Right renal pelvis (tissue), 4 donors: Measurements from ENCODE around the gene TRIM60. TPM values are rescaled to one million over a fixed set of nuclear protein-coding genes. Genes with fewer than 3 reads are reported as not detected.
"Not testable (repeated sequence)": the region's sequence is repeated elsewhere in the genome, so short reads cannot be mapped to it uniquely, and the experiment has no call there.

Experiments used
- DNase-seq, 4 donors: peaks; one replicate each; pipeline ENCODE4 v3.0.0-alpha.2; 2013; ENCODE audit warnings: low read depth in 4 of 4, low spot score in 3 of 4, missing footprints in 1 of 4
- polyA plus RNA-seq, 4 donors: library from polyadenylated mRNA; unstranded; fragments of 120-200 nt; gene quantifications; one replicate each; pipeline ENCODE4 v1.2.1, GENCODE V29; 2013; ENCODE audit not compliant: insufficient read length in 4 of 4

TRIM60 gene
- under 1 TPM in 1 of 4 donors, not detected in 3; 0.06 TPM for polyA plus RNA-seq

DNA sequence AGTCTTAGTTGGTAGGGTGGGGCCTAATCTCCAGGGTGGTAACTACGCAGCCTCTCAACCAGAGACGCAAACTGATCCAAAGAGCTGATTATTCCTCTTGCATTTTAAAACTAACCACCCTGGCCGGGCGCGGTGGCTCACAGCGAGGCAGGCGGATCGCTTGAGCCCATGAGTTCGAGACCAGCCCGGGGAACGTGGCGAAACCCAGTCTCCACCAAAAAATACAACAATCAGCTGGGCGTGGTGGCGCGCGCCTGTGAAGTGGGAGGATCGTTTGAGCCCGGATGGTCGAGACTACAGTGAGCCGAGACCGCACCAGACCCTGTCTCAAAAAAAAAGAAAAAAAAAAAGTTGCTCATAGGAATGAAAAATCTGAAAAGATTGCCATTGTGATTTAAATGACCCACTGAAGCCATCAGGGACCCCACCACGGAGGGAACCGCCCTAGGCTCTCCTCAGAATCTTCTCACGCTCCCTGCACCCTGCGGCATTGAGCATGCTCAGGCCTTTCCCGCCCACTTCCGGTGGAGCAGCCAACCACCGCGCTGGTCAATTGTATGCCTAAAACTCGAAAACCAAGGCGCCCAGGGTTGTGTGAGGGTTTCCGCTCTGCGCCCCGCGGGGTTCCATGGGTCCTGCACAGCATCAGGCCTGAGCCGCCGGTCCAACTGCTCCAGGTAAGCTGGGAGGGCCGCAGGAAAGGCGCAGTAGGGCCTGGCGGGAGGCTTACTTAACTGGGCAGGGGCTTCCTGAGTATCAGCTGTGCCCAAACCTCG is at the start of gene TRIM60:
Gene TRIM60, plus strand, starts transcription at position 564 of the 776 bp plus-strand sequence. CDS start 8,074 bp downstream, outside the sequence.
- no peak for DNase-seq

DNA sequence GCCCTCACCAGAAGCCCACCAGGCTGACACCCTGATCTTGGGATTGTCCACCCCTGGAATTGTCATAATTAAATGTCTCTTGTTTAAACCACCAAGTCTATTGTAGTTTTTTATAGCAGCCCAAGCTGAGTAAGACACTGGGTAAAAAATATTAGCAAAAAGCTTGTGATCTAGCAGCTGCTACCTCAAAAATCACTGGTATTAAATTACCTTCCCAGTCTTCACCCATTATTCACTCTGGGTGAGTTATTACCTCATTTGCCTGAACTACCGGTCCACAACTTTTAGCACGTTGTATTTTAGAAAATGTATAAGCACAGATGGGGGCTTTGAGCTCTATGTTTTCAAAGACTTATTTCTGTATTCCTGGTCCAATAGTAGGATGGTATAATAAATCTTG is 42.3 kb upstream of the TRIM60 start:
- DNase-seq, result no peak

DNA sequence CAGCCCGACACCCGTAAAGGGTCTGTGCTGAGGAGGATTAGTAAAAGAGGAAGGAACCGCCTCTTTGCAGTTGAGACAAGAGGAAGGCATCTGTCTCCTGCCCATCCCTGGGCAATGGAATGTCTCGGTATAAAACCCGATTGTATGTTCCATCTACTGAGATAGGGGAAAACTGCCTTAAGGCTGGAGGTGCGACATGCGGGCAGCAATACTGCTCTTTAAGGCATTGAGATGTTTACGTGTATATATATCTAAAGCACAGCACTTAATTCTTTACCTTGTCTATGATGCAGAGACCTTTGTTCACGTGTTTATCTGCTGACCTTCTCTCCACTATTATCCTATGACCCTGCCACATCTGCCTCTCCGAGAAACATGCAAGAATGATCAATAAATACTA is 41.0 kb upstream of the TRIM60 start:
- not testable (repeated sequence) for DNase-seq

DNA sequence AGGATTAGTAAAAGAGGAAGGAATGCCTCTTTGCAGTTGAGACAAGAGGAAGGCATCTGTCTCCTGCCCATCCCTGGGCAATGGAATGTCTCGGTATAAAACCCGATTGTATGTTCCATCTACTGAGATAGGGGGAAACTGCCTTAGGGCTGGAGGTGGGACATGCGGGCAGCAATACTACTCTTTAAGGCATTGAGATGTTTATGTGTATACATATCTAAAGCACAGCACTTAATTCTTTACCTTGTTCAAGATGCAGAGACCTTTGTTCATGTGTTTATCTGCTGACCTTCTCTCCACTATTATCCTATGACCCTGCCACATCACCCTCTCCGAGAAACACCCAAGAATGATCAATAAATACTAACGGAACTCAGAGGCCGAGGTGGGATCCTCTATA is 35.7 kb upstream of the TRIM60 start:
- not testable (repeated sequence) for DNase-seq

DNA sequence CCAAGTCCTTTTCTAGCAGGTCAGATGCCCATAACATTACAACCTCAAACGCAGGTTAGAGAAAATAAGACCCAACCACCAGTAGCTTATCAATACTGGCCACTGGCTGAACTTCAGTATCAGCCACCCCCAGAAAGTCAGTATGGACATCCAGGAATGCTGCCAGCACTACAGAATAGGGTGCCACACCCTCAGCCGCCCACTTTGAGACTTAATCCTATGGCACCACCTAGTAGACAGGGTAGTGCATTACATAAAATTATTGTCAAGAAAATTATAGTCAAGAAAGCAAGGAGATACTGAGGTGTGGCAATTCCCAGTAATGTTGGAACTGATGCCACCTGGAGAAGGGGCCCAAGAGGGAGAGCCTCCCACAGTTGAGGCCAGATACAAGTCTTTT is 34.5 kb upstream of the TRIM60 start:
- no peak for DNase-seq

DNA sequence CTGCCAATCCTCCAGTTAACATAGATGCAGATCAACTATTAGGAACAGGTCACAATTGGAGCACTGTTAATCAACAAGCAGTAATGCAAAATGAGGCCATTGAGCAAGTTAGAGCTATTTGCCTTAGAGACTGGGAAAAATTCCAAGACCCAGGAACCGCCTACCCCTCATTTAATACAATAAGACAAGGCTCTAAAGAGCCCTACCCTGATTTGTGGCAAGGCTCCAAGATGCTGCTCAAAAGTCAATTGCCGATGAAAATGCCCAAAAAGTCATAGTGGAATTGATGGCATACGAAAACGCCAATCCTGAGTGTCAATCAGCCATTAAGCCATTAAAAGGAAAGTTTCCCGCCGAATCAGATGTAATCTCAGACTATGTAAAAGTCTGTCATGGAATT is 33.9 kb upstream of the TRIM60 start:
- no peak for DNase-seq

DNA sequence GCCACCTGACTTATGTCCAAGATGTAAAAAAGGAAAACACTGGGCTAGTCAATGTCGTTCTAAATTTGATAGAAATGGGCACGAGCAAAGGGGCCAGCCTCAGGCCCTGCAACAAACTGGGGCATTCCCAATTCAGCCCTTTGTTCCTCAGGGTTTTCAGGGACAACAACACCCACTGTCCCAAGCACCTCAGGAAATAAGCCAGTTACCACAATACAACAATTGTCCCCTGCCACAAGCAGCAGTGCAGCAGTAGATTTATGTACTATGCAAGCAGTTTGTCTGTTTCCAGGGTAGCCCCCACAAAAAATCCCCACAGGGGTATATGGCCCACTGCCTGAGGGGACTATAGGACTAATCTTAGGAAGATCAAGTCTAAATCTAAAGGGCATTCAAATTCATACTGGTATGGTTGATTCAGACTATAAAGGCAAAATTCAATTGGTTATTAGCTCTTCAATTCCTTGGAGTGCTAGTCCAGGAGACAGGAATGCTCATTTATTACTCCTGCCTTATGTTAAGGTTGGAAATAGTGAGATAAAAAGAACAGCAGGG is 33.2 kb upstream of the TRIM60 start:
- not testable (repeated sequence) for DNase-seq

DNA sequence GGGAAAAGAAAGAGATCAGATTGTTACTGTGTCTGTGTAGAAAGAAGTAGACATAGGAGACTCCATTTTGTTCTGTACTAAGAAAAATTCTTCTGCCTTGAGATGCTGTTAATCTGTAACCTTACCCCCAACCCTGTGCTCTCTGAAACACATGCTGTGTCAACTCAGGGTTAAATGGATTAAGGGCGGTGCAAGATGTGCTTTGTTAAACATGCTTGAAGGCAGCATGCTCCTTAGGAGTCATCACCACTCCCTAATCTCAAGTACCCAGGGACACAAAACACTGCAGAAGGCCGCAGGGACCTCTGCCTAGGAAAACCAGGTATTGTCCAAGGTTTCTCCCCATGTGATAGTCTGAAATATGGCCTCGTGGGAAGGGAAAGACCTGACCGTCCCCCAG is 29.8 kb upstream of the TRIM60 start:
- DNase-seq, result not testable (repeated sequence)

DNA sequence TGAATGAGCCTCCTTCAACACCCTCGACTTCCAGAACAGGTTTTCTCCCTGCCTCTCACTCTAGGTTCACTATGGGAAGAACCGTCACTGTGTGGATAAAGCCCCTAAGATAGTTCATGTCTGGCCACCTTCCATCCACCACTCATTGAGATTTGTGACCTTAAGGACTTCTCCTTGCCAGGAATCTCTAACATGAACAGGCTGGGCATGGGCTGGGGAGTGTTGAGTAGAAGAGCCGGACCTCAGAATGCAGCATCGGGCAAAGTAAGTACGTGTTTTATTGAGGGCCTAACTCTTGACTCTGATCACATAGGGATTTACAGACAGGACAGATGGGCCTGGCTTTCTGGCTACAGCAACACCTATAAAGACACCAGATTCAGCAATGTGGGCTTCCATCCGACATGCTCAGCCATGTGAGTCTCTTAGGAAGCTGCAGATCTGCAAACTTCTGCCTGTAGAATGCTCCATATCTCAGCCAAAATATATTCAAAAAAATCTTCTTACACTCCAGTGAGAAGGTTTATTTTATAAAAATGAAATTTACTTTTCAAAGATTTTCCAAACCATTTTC is 26.4 kb upstream of the TRIM60 start:
- no peak for DNase-seq

DNA sequence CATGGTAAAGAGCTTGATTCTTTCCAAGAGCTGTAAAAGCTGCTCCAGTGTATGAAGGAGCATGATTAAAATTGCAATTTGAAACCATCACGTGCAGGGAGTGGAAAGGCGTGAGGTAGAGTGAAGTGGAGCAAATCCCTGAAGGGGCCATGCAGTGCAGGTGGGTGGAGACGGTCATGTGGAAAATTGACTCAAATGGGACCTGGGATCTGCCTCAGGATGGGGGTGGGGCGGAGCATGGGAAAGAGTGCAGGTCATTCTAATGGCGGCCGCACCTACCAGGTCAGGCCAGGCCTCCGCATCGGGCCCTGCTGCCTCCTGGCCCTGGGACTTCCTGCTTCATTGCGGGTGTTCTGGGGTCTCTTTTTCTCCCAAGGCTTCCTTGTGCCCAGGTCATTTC is 25.3 kb upstream of the TRIM60 start:
- DNase-seq, result peak in 3 of 4 donors; percentile 20 to 64 (median 23)

DNA sequence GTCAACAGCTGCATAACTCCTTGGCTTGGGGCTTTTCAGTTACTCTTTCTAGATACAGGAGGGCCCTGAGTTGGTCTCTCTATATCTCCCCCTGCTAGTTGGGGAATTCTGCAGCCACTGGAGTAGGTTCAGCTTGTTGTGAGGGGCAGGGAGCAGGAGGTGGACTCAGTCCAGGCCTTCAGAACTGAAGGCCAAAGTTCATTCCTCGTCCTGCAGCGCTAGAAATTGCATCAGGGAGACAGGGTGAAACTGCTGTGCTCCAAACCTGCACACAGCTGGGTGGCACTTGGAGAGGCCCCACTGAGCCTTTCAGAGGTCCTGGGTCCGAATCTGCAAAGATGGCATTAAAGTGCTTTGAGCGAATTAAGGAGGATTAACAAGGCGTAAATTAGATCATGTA is 24.9 kb upstream of the TRIM60 start:
- DNase-seq, result no peak

DNA sequence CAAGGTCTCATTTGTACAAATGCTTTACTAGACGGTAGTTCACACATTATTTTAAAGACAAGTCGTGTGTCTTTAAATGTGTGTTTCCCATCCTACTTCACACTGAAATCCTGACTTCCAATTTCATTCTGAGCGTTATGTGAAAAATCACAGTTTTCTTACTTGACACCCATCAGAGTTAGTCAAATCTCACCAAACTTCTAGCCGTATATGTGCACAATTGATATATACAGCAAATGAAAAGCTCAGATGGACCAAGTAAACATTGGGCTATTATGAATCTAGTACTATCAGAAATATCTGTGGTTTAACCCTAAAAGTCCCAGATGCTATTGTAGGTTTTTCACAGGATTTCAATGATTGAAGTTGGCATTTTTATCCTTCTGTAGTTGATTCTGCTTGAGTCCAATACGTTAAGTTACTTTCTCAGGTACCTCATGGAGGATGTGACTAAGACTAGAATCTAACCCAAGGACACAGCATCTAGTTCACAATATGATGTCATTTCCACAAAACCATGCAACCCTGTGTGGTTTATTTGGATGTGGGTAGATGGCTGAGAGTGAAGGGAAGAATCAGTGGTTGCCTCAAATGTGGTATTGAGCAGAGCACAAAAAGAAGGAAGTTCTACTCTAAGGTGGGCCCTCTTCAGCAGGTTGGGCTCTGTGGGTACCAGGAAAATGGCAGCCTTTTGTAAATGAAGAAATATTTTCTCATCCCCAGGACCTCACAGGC is 22.1 kb upstream of the TRIM60 start:
- no peak for DNase-seq

DNA sequence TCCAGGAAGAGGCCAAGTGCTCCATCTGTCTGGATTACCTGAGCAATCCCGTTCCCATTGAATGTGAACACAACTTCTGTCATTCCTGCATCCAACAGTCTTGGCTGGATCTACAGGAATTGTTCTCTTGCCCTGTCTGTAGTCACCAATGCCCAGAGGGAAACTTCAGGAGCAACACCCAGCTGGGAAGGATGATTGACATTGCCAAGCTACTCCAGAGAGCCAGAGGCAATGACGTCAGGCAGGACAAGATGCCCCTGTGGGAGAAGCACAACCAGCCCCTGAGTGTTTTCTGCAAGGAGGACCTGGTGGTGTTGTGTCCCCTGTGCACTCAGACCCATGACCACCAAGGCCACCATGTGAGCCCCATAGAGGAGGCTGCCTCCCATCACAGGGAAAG is 21.3 kb upstream of the TRIM60 start:
- DNase-seq, result no peak

DNA sequence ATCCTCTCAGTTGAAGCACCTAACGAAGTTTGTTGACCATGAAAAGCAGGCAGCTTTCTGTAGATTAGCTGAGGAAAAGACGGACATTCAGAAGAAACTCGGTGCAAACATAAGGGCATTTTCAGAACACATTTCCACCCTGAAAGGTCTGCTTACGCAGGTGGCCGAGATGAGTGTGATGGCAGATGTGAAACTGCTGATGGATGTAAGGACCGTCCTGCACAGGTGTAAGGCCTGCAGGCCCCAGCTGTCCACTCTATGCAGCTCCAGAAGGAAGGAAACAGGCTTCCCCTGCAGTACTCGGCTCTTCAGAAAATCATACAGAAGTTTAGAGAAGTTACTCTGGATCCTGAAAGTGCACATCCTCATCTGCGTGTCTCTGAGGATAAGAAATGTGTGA is 20.8 kb upstream of the TRIM60 start:
- no peak for DNase-seq

DNA sequence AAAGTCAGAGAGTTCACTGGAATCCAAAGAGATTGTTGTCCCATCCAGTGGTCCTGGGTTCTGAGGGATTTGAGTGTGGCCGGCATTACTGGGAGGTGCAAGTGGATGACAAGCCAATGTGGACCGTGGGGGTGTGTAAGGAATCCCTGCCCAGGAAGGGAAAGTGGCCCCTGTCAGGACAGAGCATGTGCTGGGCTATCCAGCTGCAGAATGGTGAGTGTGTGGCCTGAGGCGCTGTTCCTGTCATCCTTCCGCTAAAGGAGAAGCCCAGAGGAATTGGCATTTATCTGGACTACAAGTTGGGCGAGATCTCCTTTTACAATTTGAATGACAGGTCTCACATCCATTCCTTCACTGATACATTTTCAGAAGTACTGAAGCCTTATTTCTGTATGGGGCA is 20.4 kb upstream of the TRIM60 start:
- DNase-seq, result no peak

DNA sequence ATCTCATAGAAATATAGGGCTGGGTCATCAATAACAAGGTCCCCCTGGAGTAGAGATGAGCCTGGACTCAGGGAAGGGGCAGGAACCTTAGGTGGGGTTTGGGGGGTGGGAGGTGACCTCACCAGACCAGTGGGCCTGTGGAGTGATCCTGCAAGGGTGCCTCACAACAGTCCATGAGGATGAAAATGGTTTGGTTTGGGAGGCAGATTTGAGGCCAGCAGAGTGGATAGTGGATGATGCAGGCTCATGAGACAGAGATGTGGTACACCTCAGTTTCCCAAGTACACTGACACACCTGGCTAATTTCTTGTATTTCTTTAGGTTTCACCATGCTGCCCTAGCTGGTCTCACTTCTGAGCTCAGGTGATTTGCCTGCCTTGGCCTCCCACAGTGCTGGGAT is 18.1 kb upstream of the TRIM60 start:
- no peak for DNase-seq

DNA sequence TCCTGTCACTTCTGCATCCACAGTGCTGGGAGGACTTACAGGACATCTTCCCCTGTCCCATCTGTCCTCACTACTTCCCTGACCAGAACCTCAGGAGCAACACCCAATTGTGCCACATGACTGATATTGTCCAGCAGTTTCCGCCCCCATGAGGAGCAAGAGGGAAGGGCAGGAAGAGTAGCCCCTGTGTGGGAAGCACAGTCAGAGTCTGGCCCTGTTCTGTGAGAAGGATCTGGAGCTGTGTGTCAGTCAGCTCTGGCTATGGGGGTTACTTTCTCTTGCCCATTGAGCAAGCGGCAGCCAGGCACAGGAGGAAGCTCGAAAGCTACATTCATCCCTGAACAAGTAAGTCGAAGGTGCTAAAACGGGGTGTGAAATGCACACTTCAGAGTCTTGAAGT is 14.8 kb upstream of the TRIM60 start:
- DNase-seq, result no peak

DNA sequence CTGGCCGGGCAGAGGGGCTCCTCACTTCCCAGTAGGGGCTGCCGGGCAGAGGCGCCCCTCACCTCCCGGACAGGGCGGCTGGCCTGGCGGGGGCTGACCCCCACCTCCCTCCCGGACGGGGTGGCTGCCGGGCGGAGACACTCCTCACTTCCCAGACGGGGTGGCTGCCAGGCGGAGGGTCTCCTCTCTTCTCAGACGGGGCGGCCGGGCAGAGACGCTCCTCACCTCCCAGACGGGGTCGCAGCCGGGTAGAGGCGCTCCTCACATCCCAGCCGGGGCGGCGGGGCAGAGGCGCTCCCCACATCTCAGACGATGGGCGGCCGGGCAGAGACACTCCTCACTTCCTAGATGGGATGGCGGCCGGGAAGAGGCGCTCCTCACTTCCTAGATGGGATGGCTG is 11.8 kb upstream of the TRIM60 start:
- DNase-seq, result not testable (repeated sequence)

DNA sequence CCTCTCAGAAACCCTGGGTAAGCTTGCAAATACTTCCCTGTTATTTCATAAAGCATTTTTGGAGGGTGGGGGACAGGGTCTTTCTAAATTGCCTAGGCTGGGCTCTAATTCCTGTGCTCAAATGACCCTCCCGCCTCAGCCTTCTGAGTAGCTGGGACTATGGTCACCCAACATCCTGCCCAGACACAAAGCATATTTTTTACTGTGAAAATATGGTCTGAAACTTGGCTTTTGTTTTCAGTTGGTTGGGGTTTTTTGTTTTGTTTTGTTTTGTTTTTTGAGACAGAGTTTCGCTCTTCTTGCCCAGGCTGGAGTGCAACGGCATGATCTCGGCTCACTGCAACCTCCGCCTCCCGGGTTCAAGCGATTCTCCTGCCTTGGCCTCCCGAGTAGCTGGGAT is 6.0 kb upstream of the TRIM60 start:
- DNase-seq, result not testable (repeated sequence)

DNA sequence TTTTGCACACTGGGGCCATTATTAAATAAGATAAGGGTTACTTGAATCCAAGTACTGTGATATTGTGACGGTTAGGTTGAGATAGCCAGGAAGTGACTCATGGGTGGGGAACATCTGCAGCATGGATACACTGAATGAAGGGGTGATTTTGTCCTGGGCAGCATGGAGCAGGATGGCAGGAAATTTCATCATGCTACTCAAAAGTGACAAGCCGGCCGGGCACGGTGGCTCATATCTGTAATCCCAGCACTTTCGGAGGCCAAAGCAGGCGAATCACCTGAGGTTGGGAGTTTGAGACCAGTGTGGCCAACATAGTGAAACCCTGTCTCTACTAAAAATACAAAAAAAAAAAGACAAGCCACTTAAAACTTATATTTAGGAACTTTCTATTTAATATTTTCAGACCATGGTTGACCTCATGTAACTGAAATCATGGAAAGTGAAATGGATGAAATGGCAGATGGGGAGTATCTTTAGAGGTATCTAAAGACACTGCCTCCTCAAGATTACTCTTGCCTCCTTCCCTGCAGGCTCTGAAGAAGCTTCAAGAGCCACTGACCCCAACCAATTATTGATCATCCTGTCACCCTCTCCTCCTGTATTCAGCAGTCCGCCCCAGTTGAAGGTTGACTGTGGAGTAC is 3.9 kb upstream of the TRIM60 start:
- DNase-seq, result no peak

DNA sequence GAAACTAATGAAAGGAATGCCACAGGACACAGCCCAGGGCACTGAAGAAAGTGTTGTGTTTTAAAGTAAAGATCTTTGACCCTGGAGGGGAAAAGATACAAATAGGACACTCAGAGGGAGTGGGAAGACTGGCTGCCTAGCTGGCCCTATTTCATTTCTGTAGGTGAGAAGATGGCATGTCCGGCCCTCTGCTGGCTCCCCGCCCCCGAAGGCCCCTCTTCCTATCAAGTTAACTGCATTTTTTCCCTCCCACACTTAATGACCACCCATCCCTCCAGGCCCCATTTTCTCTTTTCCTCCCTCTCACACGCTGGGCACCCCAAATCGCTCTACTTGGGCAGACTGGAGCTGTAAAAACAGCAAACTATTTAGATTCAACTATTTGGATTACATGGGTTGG is 16.4 kb downstream of the TRIM60 start:
- no peak for DNase-seq
